Forelimb muscle (tissue), 1 donor: ENCODE results near the gene MSMP. TPM values are rescaled to one million over a fixed set of nuclear protein-coding genes. Genes with fewer than 3 reads are reported as not detected.

Experiments
- polyA plus RNA-seq: library from polyadenylated mRNA; unstranded; fragments of 120-200 nt; gene quantifications from one replicate; pipeline ENCODE4 v1.2.1, GENCODE V29; 2013; ENCODE audit not compliant: insufficient read length

The MSMP gene
- polyA plus RNA-seq, 1 donor = 0.77 TPM

Other genes with a start within 250 kb of the MSMP start
- 42.2 TPM for gene TESK1, start 149.0 kb downstream of the MSMP start, polyA plus RNA-seq
- 2.6 TPM for gene CD72, start 135.9 kb downstream of the MSMP start, polyA plus RNA-seq
- gene SIT1, start 103.3 kb downstream of the MSMP start, polyA plus RNA-seq = not detected
- not detected for gene RMRP, start 96.3 kb downstream of the MSMP start, polyA plus RNA-seq
- gene CCDC107, start 96.0 kb downstream of the MSMP start, polyA plus RNA-seq = 22.1 TPM
- gene ARHGEF39, start 89.1 kb downstream of the MSMP start, polyA plus RNA-seq = 5.6 TPM
- gene CA9, start 80.3 kb downstream of the MSMP start, polyA plus RNA-seq = 0.87 TPM
- 8,819 TPM for gene TPM2, start 64.4 kb downstream of the MSMP start, polyA plus RNA-seq
- gene TLN1, start 22.1 kb downstream of the MSMP start, polyA plus RNA-seq = 87.7 TPM
- 23.5 TPM for gene CREB3, start 21.6 kb downstream of the MSMP start, polyA plus RNA-seq
- gene GBA2, start 5.0 kb downstream of the MSMP start, polyA plus RNA-seq = 70.2 TPM
- 17.9 TPM for gene RGP1, start 5.0 kb downstream of the MSMP start, polyA plus RNA-seq
- gene NPR2, start 37.3 kb upstream of the MSMP start, polyA plus RNA-seq = 22.4 TPM
- 2.3 TPM for gene SPAG8, start 58.0 kb upstream of the MSMP start, polyA plus RNA-seq
- gene HINT2, start 60.8 kb upstream of the MSMP start, polyA plus RNA-seq = 30.7 TPM
- 0.18 TPM for gene FAM221B, start 74.5 kb upstream of the MSMP start, polyA plus RNA-seq
- gene TMEM8B, start 75.0 kb upstream of the MSMP start, polyA plus RNA-seq = 20.3 TPM
- gene OR13J1, start 116.1 kb upstream of the MSMP start, polyA plus RNA-seq = 0.10 TPM
- gene HRCT1, start 151.9 kb upstream of the MSMP start, polyA plus RNA-seq = 2.1 TPM
- 2.2 TPM for gene SPAAR, start 155.2 kb upstream of the MSMP start, polyA plus RNA-seq
- 0.23 TPM for gene OR2S2, start 203.9 kb upstream of the MSMP start, polyA plus RNA-seq